ENCODE data around the gene CAVIN2. TPM values are rescaled to one million over a fixed set of nuclear protein-coding genes. Genes with fewer than 3 reads are reported as not detected.

CAVIN2 gene
- total and polyA plus RNA-seq, 7 experiments from 2014 or later = 0.29 to 3.7 TPM; not detected in 5

DNA sequence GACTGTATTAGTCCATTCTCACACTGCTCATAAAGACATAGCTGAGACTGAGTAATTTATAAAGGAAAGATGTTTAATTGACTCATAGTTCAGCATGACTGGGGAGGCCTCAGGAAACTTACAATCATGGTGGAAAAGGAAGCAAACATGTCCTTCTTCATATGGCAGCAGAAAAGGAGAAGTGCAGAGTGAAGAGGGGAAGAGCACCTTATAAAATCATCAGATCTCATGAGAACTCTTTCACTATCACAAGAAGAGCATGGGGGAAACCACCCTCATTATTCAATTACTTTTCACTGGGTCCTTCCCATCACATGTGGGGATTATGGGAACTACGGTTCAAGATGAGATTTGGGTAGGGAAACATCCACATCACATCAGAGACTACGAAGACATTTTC is 43.0 kb upstream of the CAVIN2 start:
- H3K27me3 ChIP-seq (ENCODE audit: control insufficient read depth in 2 of 2, insufficient read depth in 2 of 2, low read length in 2 of 2) = no peaks in the 10 kb centered on the region
- DNase-seq (no peak), ATAC-seq (peak; percentile 31)
- H3K4me1 ChIP-seq (ENCODE audit: control insufficient read depth in 2 of 2, insufficient read depth in 2 of 2, low read length in 2 of 2) = no peaks in the 10 kb centered on the region
- Mint-ChIP-seq H3K4me1 (peaks cover 0 to 2% (median 0%) of the 10 kb centered on the region in 7 donors), H3K9me3 (no peaks in the 10 kb centered on the region), H3K4me3 (no peak overlapping the region), H3K27ac (no peak overlapping the region), H3K27me3 (peaks cover 0 to 16% (median 9%) of the 10 kb centered on the region in 5 donors), H3K36me3 (no peaks in the 10 kb centered on the region)
- ChIA-PET CTCF (no interaction called here), POLR2A (no interaction called here)
- H3K27ac ChIP-seq (ENCODE audit: low read depth, low read length) = no peak overlapping the region
- intact Hi-C loops (cut with micrococcal nuclease) = no loop called here
- no peaks in the 10 kb centered on the region for H3K9me3 ChIP-seq (ENCODE audit: control insufficient read depth in 2 of 3, low read length in 3 of 3)
- H3K36me3 ChIP-seq (ENCODE audit: control insufficient read depth in 2 of 3, insufficient read depth in 3 of 3, low read length in 3 of 3) = no peaks in the 10 kb centered on the region
- no peak overlapping the region for H3K4me3 ChIP-seq (ENCODE audit: low read length)

- Mint-ChIP-seq H3K9me3 (no peaks in the 10 kb centered on the region), H3K4me1 (peaks cover 0 to 2% (median 0%) of the 10 kb centered on the region in 7 donors), H3K36me3 (no peaks in the 10 kb centered on the region), H3K27ac (no peak overlapping the region), H3K4me3 (no peak overlapping the region), H3K27me3 (peaks cover 0 to 15% (median 9%) of the 10 kb centered on the region in 5 donors)
- Histone ChIP-seq H3K36me3 (ENCODE audit: control insufficient read depth in 2 of 3, insufficient read depth in 3 of 3, low read length in 3 of 3) (no peaks in the 10 kb centered on the region), H3K4me3 (ENCODE audit: low read length) (no peak overlapping the region), H3K9me3 (ENCODE audit: control insufficient read depth in 2 of 3, low read length in 3 of 3) (no peaks in the 10 kb centered on the region), H3K27me3 (ENCODE audit: control insufficient read depth in 2 of 2, insufficient read depth in 2 of 2, low read length in 2 of 2) (no peaks in the 10 kb centered on the region), H3K4me1 (ENCODE audit: control insufficient read depth in 2 of 2, insufficient read depth in 2 of 2, low read length in 2 of 2) (no peaks in the 10 kb centered on the region), H3K27ac (ENCODE audit: low read depth, low read length) (no peak overlapping the region)
- POLR2A ChIA-PET = interaction anchor here (0.8 kb wide), 1 partner anchor 26 kb away, joined by 3 read pairs; no protein-coding TSS in a partner anchor
- no peak for DNase-seq
- intact Hi-C loops (cut with micrococcal nuclease) = no loop called here
- no peak for ATAC-seq
- CTCF ChIA-PET = no interaction called here
Observed at GRCh38 chr2:191888400-191889166, 41.7 kb upstream of the CAVIN2 start.

- CTCF ChIA-PET = no interaction called here
- H3K9me3 Mint-ChIP-seq = peaks cover 0 to 3% (median 0%) of the 10 kb centered on the region in 11 donors
- no peak overlapping the region for H3K27ac Mint-ChIP-seq
- no peaks in the 10 kb centered on the region for H3K4me1 Mint-ChIP-seq
- H3K27me3 ChIP-seq (ENCODE audit: control insufficient read depth in 2 of 2, insufficient read depth in 2 of 2, low read length in 2 of 2) = no peaks in the 10 kb centered on the region
- no peak for DNase-seq
- no peaks in the 10 kb centered on the region for H3K9me3 ChIP-seq (ENCODE audit: control insufficient read depth in 2 of 3, low read length in 3 of 3)
- H3K27me3 Mint-ChIP-seq = peaks cover 0 to 6% (median 0%) of the 10 kb centered on the region in 5 donors
- ATAC-seq = no peak
- no peaks in the 10 kb centered on the region for H3K4me1 ChIP-seq (ENCODE audit: control insufficient read depth in 2 of 2, insufficient read depth in 2 of 2, low read length in 2 of 2)
- no peaks in the 10 kb centered on the region for H3K36me3 Mint-ChIP-seq
- no peak overlapping the region for H3K27ac ChIP-seq (ENCODE audit: low read depth, low read length)
- H3K4me3 Mint-ChIP-seq = no peak overlapping the region
- no peaks in the 10 kb centered on the region for H3K36me3 ChIP-seq (ENCODE audit: control insufficient read depth in 2 of 3, insufficient read depth in 3 of 3, low read length in 3 of 3)
- H3K4me3 ChIP-seq (ENCODE audit: low read length) = no peak overlapping the region
- POLR2A ChIA-PET = no interaction called here
- intact Hi-C loops (cut with micrococcal nuclease) = no loop called here
Observed at GRCh38 chr2:191885650-191886049, 38.8 kb upstream of the CAVIN2 start.

DNA sequence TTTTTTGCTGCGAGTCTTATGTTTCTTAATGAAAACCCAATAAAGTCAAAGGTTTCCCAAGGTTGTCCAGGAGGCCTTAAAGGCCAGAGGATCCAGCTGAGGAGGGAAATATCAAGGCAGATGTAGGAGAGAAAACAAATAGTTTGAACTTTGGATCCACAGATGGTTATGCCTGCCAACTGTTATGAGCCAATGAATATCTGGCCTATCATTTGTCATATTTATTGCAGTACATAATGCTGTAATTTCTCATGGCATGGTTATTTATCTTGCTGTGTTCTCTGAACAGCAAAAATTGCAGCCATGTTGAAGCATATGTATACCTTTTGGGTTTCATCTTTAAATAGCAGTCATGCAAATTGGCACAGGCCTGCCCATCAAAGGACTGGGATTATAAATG is 38.2 kb upstream of the CAVIN2 start:
- H3K27ac Mint-ChIP-seq = no peak overlapping the region
- intact Hi-C loops (cut with micrococcal nuclease) = no loop called here
- H3K4me1 Mint-ChIP-seq = no peaks in the 10 kb centered on the region
- H3K27me3 ChIP-seq (ENCODE audit: control insufficient read depth in 2 of 2, insufficient read depth in 2 of 2, low read length in 2 of 2) = no peaks in the 10 kb centered on the region
- CTCF ChIA-PET = no interaction called here
- H3K9me3 ChIP-seq (ENCODE audit: control insufficient read depth in 2 of 3, low read length in 3 of 3) = no peaks in the 10 kb centered on the region
- POLR2A ChIA-PET = no interaction called here
- no peak for ATAC-seq
- no peak for DNase-seq
- no peak overlapping the region for H3K27ac ChIP-seq (ENCODE audit: low read depth, low read length)
- H3K4me3 ChIP-seq (ENCODE audit: low read length) = no peak overlapping the region
- H3K36me3 ChIP-seq (ENCODE audit: control insufficient read depth in 2 of 3, insufficient read depth in 3 of 3, low read length in 3 of 3) = no peaks in the 10 kb centered on the region
- H3K27me3 Mint-ChIP-seq = peaks cover 0 to 5% (median 3%) of the 10 kb centered on the region in 5 donors
- H3K4me3 Mint-ChIP-seq = no peak overlapping the region
- H3K9me3 Mint-ChIP-seq = peaks cover 0 to 7% (median 0%) of the 10 kb centered on the region in 11 donors
- peaks cover 0 to 3% (median 0%) of the 10 kb centered on the region in 5 donors for H3K36me3 Mint-ChIP-seq
- no peaks in the 10 kb centered on the region for H3K4me1 ChIP-seq (ENCODE audit: control insufficient read depth in 2 of 2, insufficient read depth in 2 of 2, low read length in 2 of 2)

- no peak overlapping the region for H3K27ac ChIP-seq (ENCODE audit: low read depth, low read length)
- Mint-ChIP-seq H3K4me3 (no peak overlapping the region), H3K27ac (no peak overlapping the region), H3K36me3 (peaks cover 0 to 3% (median 0%) of the 10 kb centered on the region in 5 donors), H3K9me3 (peaks cover 0 to 7% (median 0%) of the 10 kb centered on the region in 11 donors), H3K4me1 (no peaks in the 10 kb centered on the region), H3K27me3 (peaks cover 0 to 10% (median 3%) of the 10 kb centered on the region in 5 donors)
- H3K9me3 ChIP-seq (ENCODE audit: control insufficient read depth in 2 of 3, low read length in 3 of 3) = no peaks in the 10 kb centered on the region
- ATAC-seq (no peak), DNase-seq (no peak)
- H3K4me3 ChIP-seq (ENCODE audit: low read length) = no peak overlapping the region
- ChIA-PET CTCF (no interaction called here), POLR2A (no interaction called here)
- no peaks in the 10 kb centered on the region for H3K36me3 ChIP-seq (ENCODE audit: control insufficient read depth in 2 of 3, insufficient read depth in 3 of 3, low read length in 3 of 3)
- intact Hi-C loops (cut with micrococcal nuclease) = no loop called here
- no peaks in the 10 kb centered on the region for H3K4me1 ChIP-seq (ENCODE audit: control insufficient read depth in 2 of 2, insufficient read depth in 2 of 2, low read length in 2 of 2)
- no peaks in the 10 kb centered on the region for H3K27me3 ChIP-seq (ENCODE audit: control insufficient read depth in 2 of 2, insufficient read depth in 2 of 2, low read length in 2 of 2)
Observed at GRCh38 chr2:191881982-191882816, 35.3 kb upstream of the CAVIN2 start.

DNA sequence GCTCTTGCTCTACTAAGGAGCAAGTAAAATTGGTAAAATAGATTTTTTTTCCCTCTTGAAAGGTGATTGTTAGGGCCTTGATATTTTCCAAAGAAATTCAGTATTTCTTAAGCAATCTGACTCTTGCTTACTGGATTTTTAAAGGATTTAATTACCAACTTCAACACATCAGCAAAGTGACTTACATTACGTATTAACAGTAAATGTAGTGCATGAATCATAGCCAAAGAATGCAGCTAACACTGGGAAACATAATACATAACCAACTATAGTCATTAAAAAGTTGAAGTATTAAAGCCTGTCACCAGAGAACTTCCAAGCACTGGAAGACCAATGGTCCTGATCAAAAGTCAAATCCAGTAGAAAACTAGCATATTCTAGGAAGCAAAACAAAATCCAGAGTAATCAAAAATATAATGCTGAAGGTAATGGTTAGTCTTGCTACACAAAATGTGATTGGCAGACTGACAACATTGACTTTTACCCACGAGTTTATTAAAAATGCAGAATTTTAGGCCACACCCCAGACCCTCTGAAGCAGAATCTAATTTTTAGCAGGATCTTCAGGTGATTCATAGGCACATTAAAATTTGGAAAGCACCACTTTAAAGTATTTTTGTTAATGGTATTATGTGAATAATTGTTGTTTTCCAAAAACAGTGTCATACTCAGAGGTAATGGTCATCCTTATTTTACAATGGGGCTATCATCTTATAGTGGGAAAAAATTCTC is 31.8 kb upstream of the CAVIN2 start:
- peaks cover 0 to 7% (median 0%) of the 10 kb centered on the region in 11 donors for H3K9me3 Mint-ChIP-seq
- CTCF ChIA-PET = no interaction called here

More for the DNA sequence above, 31.8 kb upstream of the CAVIN2 start:
- intact Hi-C loops (cut with micrococcal nuclease) = no loop called here
- POLR2A ChIA-PET = no interaction called here
- no peak overlapping the region for H3K27ac Mint-ChIP-seq
- Histone ChIP-seq H3K27me3 (ENCODE audit: control insufficient read depth in 2 of 2, insufficient read depth in 2 of 2, low read length in 2 of 2) (no peaks in the 10 kb centered on the region), H3K27ac (ENCODE audit: low read depth, low read length) (no peak overlapping the region), H3K9me3 (ENCODE audit: control insufficient read depth in 2 of 3, low read length in 3 of 3) (no peaks in the 10 kb centered on the region), H3K4me3 (ENCODE audit: low read length) (no peak overlapping the region), H3K36me3 (ENCODE audit: control insufficient read depth in 2 of 3, insufficient read depth in 3 of 3, low read length in 3 of 3) (no peaks in the 10 kb centered on the region), H3K4me1 (ENCODE audit: control insufficient read depth in 2 of 2, insufficient read depth in 2 of 2, low read length in 2 of 2) (no peaks in the 10 kb centered on the region)
- no peaks in the 10 kb centered on the region for H3K4me1 Mint-ChIP-seq
- peaks cover 0 to 20% (median 4%) of the 10 kb centered on the region in 5 donors for H3K27me3 Mint-ChIP-seq
- no peak overlapping the region for H3K4me3 Mint-ChIP-seq
- H3K36me3 Mint-ChIP-seq = peaks cover 0 to 3% (median 0%) of the 10 kb centered on the region in 5 donors
- DNase-seq (no peak), ATAC-seq (no peak)

Data from naive thymus-derived CD4-positive, alpha-beta T cell (primary cell).